HCT116 (cell line): ENCODE data around the gene CIC. TPM values are rescaled to one million over a fixed set of nuclear protein-coding genes. Genes with fewer than 3 reads are reported as not detected.
A peak's percentile ranks its signal among the peaks of the same experiment; 100 is the strongest.

ENCODE experiments used
- ATAC-seq: fragments of 200-7000 bp; cut with Tn5 transposase; 2 replicates; pipeline ENCODE4 v1.9.1; 2020; ENCODE audit warnings: mild to moderate bottlenecking, moderate library complexity
- BruUV-seq: library from RNA; stranded (reverse); fragments of 400-500 nt; replicated peaks from 2 replicates; lab custom pipeline; 2021; lab: Mats Ljungman, UMichigan
- CTCF ChIA-PET: fragments of 300-600 bp; sonication (Branson Sonifier 250); formaldehyde crosslinking; loops from one replicate; lab custom pipeline; 2021; ENCODE audit warnings: antibody characterized with exemption; lab: Charles Lee
- POLR2A ChIA-PET: fragments of 300-600, 350-600 bp; sonication (Branson Sonifier 250); formaldehyde crosslinking; loops from one replicate; lab custom pipeline; 2021; ENCODE audit warnings: antibody characterized with exemption; lab: Charles Lee
- RAD21 ChIA-PET, 2 experiments: fragments of 300-600 bp; sonication (Branson Sonifier 250); formaldehyde crosslinking; loops; one replicate each; lab custom pipeline; 2023; ENCODE audit warnings: low total read pairs in 2 of 2; ENCODE audit not compliant: uncharacterized antibody in 2 of 2, unreplicated experiment in 2 of 2, low non-redundant PET in 1 of 2; lab: Charles Lee
- DNase-seq: peaks from one replicate; pipeline ENCODE4 v3.0.0-alpha.2; 2010; ENCODE audit warnings: low read depth, low spot score
- H2AFZ ChIP-seq: fragments of 200-600 bp; shearing (Covaris generic), sonication (generic); 2 replicates; pipeline ENCODE4 v1.6.1; 2017; ENCODE audit warnings: low read depth, mixed run types, mixed read lengths, antibody characterized with exemption, low read length; ENCODE audit not compliant: poor library complexity, severe bottlenecking
- H3K27ac ChIP-seq: 2 replicates; pipeline ENCODE4 v1.5.1; 2012; ENCODE audit warnings: low read depth, low read length
- H3K27me3 ChIP-seq: fragments of 200-600 bp; sonication (generic); 2 replicates; pipeline ENCODE4 v1.6.1; 2016; ENCODE audit warnings: mixed run types, low read length, mixed read lengths; ENCODE audit not compliant: insufficient read depth
- H3K36me3 ChIP-seq, 2 experiments: fragments of 200-500 bp in 1 of 2; fragments of 200-600 bp in 1 of 2; sonication (Bioruptor generic) in 1 of 2; sonication (generic) in 1 of 2; 2 replicates each; pipeline versions ENCODE4 v1.5.1 to v1.6.1; 2014 to 2016; ENCODE audit warnings: low read length in 2 of 2, inconsistent platforms in 1 of 2, mixed read lengths in 1 of 2, mixed run types in 1 of 2; ENCODE audit not compliant: insufficient read depth in 2 of 2, control insufficient read depth in 1 of 2
- H3K4me1 ChIP-seq, 2 experiments: fragments of 200-600 bp in 1 of 2; sonication (generic) in 1 of 2; 2 replicates each; pipeline versions ENCODE4 v1.5.1 to v1.6.1; 2012 to 2017; ENCODE audit warnings: low read length in 2 of 2, inconsistent platforms in 1 of 2, mild to moderate bottlenecking in 1 of 2, mixed read lengths in 1 of 2, mixed run types in 1 of 2, moderate library complexity in 1 of 2; ENCODE audit not compliant: insufficient read depth in 2 of 2, control insufficient read depth in 1 of 2
- H3K4me2 ChIP-seq: fragments of 200-600 bp; sonication (generic); 2 replicates; pipeline ENCODE4 v1.6.1; 2017; ENCODE audit warnings: mixed run types, low read length, mixed read lengths
- H3K4me3 ChIP-seq, 2 experiments: fragments of 200-600 bp in 1 of 2; sonication (generic) in 1 of 2; replicated peaks in 1 of 2; 2 replicates each; pipeline ENCODE4 v1.5.1; 2011 to 2016; ENCODE audit warnings: low read length in 2 of 2, control low read depth in 1 of 2, low read depth in 1 of 2, mild to moderate bottlenecking in 1 of 2, mixed read lengths in 1 of 2, mixed run types in 1 of 2
- H3K79me2 ChIP-seq: fragments of 200-600 bp; sonication (generic); 2 replicates; pipeline ENCODE4 v1.6.1; 2017; ENCODE audit warnings: mild to moderate bottlenecking, mixed run types, low read length, moderate library complexity, mixed read lengths; ENCODE audit not compliant: insufficient read depth
- H3K9ac ChIP-seq: fragments of 200-600 bp; sonication (generic); 2 replicates; pipeline ENCODE4 v1.6.1; 2016; ENCODE audit warnings: low read length, mixed read lengths
- H3K9me2 ChIP-seq: fragments of 200-600 bp; sonication (generic), shearing (Covaris generic); 2 replicates; pipeline ENCODE4 v1.6.1; 2017; ENCODE audit warnings: mixed run types, mild to moderate bottlenecking, moderate library complexity; ENCODE audit not compliant: insufficient read depth
- H3K9me3 ChIP-seq, 2 experiments: fragments of 200-500 bp in 1 of 2; fragments of 200-600 bp in 1 of 2; sonication (Bioruptor generic) in 1 of 2; sonication (generic) in 1 of 2; 2 replicates each; pipeline ENCODE4 v1.6.1; 2014 to 2017; ENCODE audit warnings: low read length in 2 of 2, mixed read lengths in 2 of 2, inconsistent platforms in 1 of 2, low read depth in 1 of 2, mild to moderate bottlenecking in 1 of 2, mixed run types in 1 of 2, moderate library complexity in 1 of 2; ENCODE audit not compliant: control insufficient read depth in 1 of 2, insufficient read depth in 1 of 2
- H4K20me1 ChIP-seq: fragments of 200-600 bp; sonication (generic), shearing (Covaris generic); 2 replicates; pipeline ENCODE4 v1.6.1; 2017; ENCODE audit warnings: mixed run types, mild to moderate bottlenecking, moderate library complexity; ENCODE audit not compliant: insufficient read depth
- CEBPB ChIP-seq: IDR thresholded peaks from 2 replicates; pipeline ENCODE4 v1.6.1; 2012; ENCODE audit warnings: low read depth
- CTCF ChIP-seq, 3 experiments: fragments of 200-600 bp in 1 of 3; sonication (generic) in 1 of 3; IDR thresholded peaks in 2 of 3; conservative IDR thresholded peaks in 1 of 3; 2 replicates each; pipeline ENCODE4 v1.5.1; 2012 to 2017; ENCODE audit warnings: low read depth in 2 of 3, low read length in 2 of 3, antibody characterized with exemption in 1 of 3, borderline replicate concordance in 1 of 3, control low read depth in 1 of 3, mild to moderate bottlenecking in 1 of 3, mixed read lengths in 1 of 3, mixed run types in 1 of 3, moderate library complexity in 1 of 3; ENCODE audit not compliant: insufficient read depth in 1 of 3
- EGR1 ChIP-seq: IDR thresholded peaks from 2 replicates; pipeline ENCODE4 v1.6.1; 2012; ENCODE audit warnings: low read depth
- ELF1 ChIP-seq: IDR thresholded peaks from 2 replicates; pipeline ENCODE4 v1.6.1; 2012; ENCODE audit warnings: low read depth, borderline replicate concordance
- EZH2 ChIP-seq: fragments of 200-600 bp; sonication (generic); IDR thresholded peaks from 2 replicates; pipeline ENCODE4 v1.6.1; 2017; ENCODE audit warnings: antibody characterized with exemption, mixed run types
- FOSL1 ChIP-seq: IDR thresholded peaks from 2 replicates; pipeline ENCODE4 v1.6.1; 2012; ENCODE audit warnings: low read depth
- JUND ChIP-seq: IDR thresholded peaks from 2 replicates; pipeline ENCODE4 v1.6.1; 2012
- MAX ChIP-seq: IDR thresholded peaks from 2 replicates; pipeline ENCODE4 v1.6.1; 2012
- POLR2AphosphoS5 ChIP-seq: IDR thresholded peaks from 2 replicates; pipeline ENCODE4 v1.6.1; 2011; ENCODE audit warnings: mild to moderate bottlenecking, low read depth, low read length, moderate library complexity
- RAD21 ChIP-seq: IDR thresholded peaks from 2 replicates; pipeline ENCODE4 v1.6.1; 2012; ENCODE audit warnings: low read depth, mild to moderate bottlenecking
- SP1 ChIP-seq: IDR thresholded peaks from 2 replicates; pipeline ENCODE4 v1.6.1; 2012; ENCODE audit warnings: low read depth
- SRF ChIP-seq: IDR thresholded peaks from 2 replicates; pipeline ENCODE4 v1.6.1; 2012; ENCODE audit warnings: low read depth
- TCF7L2 ChIP-seq: IDR thresholded peaks from 2 replicates; pipeline ENCODE4 v1.7.0; 2011; ENCODE audit warnings: borderline replicate concordance, inconsistent platforms; ENCODE audit not compliant: insufficient read depth, insufficient read length; ENCODE audit errors: extremely low read depth
- intact Hi-C: fragments of 100-400 bp; cut with micrococcal nuclease; formaldehyde crosslinking; loops from 2 replicates; pipeline ENCODE4 v1.10.0; 2022
- total RNA-seq: library from RNA; stranded (reverse); gene quantifications from one replicate; pipeline ENCODE4 v1.2.1, GENCODE V29; 2021; ENCODE audit not compliant: unreplicated experiment
- TF ChIP-seq, protein P1 (sequence below): IDR thresholded peaks from 2 replicates; pipeline ENCODE4 v1.6.1; 2011; ENCODE audit warnings: mild to moderate bottlenecking, low read length, moderate library complexity; ENCODE audit not compliant: insufficient replicate concordance; ENCODE audit errors: extremely low read depth

Gene CIC
- total RNA-seq, 1 experiment from 2014 or later, result 52.0 TPM

GRCh38 chr19:42295342-42295741 lies 26.3 kb downstream of the CIC start:
- Histone ChIP-seq H3K27ac (peak overlapping the region; percentile 52; the same call in 1 of the 2 replicates), H3K36me3 (peaks cover 7 to 11% of the 10 kb centered on the region in 2 experiments; a peak in 3 of 4 replicates), H3K4me1 (peaks cover 18 to 33% of the 10 kb centered on the region in 2 experiments), H3K27me3 (no peaks in the 10 kb centered on the region), H3K79me2 (no peaks in the 10 kb centered on the region), H2AFZ (no peak overlapping the region), H4K20me1 (no peaks in the 10 kb centered on the region), H3K9ac (no peak overlapping the region), H3K9me2 (no peaks in the 10 kb centered on the region), H3K4me3 (no peak overlapping the region), H3K4me2 (no peak overlapping the region), H3K9me3 (no peaks in the 10 kb centered on the region)
- ChIA-PET RAD21 (no interaction called here), CTCF (interaction anchor here (1.0 to 3.0 kb wide), 3 partner anchors 11 to 51 kb away, joined by 3 to 26 read pairs (median 6); no protein-coding TSS in a partner anchor), POLR2A (interaction anchor here (0.6 kb wide), 2 partner anchors 9 to 1682 kb away, joined by 4 read pairs; no protein-coding TSS in a partner anchor)
- ATAC-seq (no peak), DNase-seq (no peak)
- intact Hi-C loops, result no loop called here
- TF ChIP-seq EZH2 (no peak), MAX (no peak), SP1 (no peak), POLR2AphosphoS5 (no peak), SRF (no peak), EGR1 (no peak), ELF1 (no peak), CTCF (IDR thresholded peaks at IDR 0.05 in 2 of 3, conservative IDR thresholded peaks at IDR 0.05 in 1 of 3; ENCODE audit: borderline replicate concordance in 1 of 3, insufficient read depth in 1 of 3, low read depth in 2 of 3, low read length in 2 of 3) (no peak), RAD21 (no peak), JUND (no peak), TCF7L2 (no peak), CEBPB (no peak), FOSL1 (no peak)
- TF ChIP-seq, protein P1, sequence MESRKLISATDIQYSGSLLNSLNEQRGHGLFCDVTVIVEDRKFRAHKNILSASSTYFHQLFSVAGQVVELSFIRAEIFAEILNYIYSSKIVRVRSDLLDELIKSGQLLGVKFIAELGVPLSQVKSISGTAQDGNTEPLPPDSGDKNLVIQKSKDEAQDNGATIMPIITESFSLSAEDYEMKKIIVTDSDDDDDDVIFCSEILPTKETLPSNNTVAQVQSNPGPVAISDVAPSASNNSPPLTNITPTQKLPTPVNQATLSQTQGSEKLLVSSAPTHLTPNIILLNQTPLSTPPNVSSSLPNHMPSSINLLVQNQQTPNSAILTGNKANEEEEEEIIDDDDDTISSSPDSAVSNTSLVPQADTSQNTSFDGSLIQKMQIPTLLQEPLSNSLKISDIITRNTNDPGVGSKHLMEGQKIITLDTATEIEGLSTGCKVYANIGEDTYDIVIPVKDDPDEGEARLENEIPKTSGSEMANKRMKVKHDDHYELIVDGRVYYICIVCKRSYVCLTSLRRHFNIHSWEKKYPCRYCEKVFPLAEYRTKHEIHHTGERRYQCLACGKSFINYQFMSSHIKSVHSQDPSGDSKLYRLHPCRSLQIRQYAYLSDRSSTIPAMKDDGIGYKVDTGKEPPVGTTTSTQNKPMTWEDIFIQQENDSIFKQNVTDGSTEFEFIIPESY, result no peak
- TSS peak; percentile 39 for BruUV-seq
